HG03175 (cell line): ENCODE measurements around the gene CYREN.

Source experiments
- ATAC-seq: cut with Tn5 transposase; IDR thresholded peaks from one replicate; pipeline ENCODE4 v1.9.1; 2021; ENCODE audit warnings: mild to moderate bottlenecking, moderate library complexity; ENCODE audit not compliant: unreplicated experiment

The CYREN gene

DNA sequence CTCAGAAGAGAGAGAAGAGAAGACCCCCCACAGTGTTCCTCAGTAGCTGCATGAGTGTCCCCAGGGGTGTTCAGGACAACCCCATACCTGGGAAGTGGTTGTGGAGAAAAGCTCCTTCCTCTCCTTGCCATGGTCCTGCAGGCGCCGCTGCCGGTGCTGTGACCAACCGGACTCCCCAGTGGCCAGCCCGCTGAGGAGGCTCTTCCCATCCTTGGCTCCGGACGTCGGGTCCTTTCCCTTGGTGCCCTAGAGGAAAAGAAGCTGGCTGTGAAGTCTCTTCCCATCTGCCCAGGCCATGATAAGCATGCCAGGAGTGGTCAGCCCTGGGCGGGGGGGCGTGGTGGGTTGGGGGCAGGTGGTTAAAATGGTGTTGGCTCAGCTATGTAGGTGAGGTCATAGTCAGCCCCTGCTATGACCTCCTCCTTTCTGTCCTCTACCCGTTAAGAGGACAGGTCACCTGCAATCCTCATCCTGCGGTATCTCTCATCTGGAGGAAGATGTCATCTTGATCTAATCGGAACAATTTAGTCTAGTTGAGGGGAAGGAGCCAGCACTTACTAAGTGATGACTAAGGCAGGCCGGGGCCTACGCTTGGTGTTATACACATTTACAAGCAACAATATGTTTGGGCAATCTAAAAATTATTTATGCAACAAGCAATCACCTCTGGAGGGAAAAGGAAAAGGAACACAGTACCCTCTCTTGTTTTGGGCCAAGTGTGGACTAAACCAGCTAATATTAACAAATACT, 27.6 kb upstream of the CYREN start:
- ATAC-seq, result no peak

DNA sequence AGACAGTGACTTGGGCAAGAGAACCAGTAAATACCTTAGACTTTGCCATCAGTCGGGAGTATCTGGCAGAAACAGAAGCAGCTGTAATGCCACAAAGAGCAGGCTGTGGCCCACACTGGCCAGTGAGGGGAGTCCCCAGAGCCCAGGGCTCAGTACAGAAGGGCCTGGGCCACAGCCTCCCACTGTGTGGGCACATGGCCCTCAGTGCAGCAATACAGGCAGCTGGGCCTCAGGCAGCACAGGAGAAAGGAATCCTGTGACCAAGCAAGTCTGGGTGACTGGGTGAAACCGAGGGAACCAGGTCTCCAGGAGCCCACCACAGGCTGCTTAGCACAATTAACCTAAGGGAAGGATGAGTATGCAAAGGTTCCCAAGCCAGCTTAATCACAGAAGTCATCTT, 26.8 kb upstream of the CYREN start:
- no peak for ATAC-seq

DNA sequence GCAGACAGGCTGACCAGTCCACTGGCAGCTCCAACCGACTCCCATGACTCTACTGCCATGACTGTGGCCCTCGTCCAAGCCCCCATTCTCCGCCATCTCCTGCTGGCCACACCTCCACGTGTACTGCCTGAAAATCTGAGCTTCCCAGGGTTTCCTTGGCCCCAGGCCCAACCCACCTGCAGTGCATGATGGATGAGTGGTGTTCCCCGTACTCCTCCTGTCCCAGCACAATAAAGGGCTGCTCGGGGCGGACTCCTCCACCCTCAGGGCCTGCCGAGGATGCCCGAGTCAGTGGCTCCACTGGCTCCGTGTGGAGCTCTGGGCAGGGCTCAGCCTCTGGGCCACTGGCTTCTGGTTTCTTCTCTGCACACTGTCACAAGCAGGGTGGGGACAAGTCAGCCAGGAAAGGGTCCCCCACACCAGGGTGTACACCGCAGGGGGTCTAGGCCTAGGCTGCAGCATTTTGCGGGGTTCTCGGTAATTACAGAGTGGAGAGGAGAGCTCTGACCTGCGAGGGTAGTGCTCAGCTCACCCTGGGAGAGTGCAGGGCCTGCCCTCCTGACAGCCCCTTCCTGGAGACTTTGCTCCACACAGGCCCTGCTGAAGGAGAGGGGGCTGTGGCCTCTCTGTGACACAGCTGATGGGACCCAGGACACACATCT, 25.6 kb upstream of the CYREN start:
- ATAC-seq, result no peak

DNA sequence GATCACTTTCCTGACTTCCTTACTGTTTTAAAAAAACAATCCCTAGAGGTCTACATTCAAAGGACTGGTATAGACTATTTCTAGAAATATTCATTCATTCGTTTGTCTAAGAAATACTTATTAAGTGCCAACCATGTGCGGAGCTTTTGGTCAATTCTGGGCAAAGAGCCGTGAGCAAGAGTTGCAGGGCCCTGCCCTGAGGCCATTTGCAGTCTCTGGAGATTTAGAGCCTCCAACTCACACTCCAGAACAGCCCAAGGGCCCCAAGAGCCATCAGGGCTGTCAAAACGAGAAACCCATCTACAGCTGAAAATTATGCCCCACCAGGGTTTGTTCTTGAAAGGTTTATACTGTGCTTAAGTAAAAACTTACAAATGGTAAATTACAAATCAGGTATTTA, 24.6 kb upstream of the CYREN start:
- ATAC-seq, result no peak

DNA sequence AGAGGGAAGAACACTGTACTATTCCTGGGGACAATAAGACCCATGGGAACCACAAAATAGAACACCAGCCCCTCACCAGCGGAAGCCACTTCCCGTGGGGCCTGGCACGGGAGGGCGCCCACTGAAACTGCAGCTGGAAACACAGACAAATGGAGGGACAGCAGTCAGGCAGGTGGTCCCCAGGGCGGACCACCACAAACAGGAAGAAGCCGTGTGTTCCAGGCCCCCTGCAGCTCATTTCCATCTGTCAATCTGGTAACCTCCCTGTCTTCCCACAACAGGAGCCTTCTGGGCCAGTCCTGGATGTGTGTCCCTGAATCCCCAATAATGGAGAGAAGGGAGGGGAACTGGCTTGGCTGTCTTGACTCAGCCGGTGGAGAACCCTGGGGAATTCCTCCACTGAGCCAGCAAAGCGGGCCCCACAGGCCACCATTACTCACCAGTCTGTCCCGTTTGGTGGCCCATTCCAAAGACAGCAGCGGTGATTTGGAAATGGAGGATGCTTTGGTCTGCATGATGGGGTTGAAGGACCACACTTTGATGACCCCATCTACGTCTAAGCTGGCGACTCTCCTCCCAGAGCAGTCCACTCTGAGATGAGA, 24.1 kb upstream of the CYREN start:
- ATAC-seq, result no peak

DNA sequence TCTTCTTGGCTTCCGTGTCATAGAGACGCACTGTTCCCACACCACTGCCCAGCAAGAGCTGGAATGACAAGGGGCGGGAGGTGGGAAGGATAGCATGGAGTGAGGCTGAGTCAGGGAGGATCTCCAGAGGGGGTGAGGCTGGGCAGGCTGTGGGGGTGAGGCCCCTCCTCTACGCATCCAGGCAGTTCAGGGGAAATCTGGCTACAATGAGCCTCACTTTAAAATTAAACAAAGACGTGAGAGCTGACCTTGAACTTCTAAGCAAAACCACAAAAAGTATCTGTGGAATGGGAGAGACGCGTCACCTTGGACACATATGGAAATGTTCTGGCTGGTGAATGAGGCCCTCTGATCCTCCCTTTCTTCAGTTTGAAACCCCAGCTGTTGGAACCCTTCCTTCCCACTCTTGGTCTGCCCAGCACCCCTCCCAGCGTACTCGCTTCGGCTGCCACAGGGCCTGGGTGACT, 23.1 kb upstream of the CYREN start:
- no peak for ATAC-seq

DNA sequence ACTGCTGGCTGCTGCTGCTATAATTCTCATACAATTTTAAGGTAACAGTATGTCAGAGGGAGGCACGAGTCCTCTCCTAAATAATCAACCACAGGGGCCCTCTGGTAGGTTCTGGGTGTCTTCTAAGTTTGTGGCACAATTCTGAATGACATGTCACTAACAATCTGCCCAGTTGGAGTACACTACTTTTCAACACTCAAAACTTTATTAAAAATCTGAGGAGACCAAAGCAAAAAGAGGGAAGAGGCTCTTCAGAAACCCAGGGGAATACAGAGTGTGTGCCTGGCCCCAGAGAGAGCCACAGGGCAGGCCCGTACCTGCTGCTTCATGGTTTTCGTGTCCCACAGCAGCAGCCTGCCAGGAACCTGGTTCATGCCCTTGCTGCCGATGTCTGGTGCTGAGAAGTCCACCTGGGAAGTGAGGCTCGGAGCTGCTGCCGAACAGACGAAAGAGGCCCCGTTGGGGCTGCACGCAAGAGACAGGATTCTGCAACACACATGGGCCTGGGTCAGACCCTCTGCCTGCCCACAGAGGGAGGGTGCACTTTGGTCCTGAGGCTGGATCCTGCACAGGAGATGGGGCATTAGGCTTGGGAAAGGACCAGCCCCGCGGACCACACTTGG, 22.5 kb upstream of the CYREN start:
- no peak for ATAC-seq

DNA sequence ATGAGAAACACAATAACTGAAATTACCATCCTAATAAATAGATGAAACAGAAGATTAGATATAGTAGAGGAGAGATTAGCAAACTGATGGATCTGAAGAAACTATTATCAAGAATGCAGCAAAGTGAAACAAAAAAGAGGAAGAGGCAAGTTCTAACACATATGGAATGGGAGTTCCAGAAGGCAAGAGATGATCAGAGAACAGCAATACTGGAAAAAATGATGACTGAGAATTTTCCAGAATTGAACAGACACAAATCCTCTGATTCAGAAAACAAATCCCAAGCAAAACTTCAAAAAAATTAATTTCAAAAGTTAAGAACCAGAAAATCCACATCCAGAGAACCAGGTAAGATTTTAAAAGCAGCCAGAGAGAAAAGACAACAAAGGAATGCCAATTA, 20.2 kb upstream of the CYREN start:
- no peak for ATAC-seq

DNA sequence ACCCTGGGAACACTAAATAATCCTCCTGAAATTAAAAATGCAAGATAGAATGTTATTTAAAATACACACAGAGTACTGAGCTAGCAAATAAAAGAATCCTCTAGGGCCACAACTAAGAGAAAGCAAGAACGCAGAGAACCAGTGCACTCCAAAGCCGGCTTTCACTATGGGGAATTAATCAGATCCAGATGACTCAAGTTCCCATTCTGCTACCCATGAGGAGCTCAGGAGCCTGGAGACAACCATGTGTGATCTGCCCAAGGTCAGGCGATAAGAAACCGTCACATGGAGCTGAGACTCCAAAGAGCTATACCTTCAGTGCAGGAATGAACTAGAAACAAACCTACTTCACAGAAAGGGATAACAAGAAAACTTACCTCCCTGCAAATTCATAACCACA, 19.5 kb upstream of the CYREN start:
- ATAC-seq, result no peak

DNA sequence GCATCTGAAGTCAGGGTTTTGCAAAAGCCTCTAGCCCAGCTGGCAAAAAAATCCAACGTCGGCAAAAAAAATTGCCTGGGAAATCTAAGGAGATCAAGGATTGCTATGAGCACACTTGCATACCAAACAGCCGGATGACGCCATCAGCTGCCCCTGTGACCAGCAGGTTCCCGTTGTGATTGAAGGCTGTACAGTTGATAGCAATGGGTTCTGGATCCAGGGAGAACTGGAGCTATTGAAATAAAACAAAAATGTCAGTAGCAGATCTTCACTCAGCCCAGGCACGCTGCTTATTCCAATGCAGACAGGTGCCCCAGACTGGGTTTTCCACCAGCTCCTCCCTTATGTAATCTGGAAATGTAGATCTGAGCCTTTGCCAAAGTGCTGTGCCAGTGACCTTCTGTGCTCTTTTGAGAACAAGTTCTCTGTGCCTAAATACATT, 18.7 kb upstream of the CYREN start:
- no peak for ATAC-seq

DNA sequence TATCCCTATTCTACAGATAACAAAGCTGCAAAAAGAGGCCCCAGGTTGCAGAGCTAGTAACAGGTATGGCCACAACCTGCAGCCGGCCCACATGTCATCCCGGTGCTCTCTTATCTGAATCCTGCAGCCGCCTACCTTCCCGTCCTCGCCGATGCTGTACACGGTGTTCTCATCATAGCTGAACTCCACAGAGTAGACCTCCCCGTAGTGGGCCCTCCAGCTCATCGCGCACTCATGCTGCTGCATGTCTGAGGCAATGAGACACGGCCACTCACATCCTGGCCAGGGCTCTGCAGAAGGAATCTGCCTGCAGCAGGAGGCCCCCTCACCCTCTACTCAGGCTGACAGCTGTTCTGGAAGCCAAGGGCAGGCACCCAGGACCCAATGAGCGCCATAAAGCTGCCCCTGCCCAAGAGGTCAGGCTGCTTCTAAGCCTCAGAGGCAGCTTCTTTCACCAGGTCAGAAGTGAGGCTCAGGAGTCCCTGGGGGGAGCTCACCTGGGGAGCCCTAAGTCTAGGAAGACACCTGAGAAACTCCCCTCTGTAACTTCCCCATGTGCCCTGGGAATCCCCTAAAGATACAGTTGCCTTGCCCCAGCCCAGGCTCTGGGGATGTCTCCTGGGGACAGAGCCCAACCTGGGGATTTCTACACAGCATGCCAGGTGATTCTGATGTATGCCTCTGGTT, 17.9 kb upstream of the CYREN start:
- no peak for ATAC-seq

DNA sequence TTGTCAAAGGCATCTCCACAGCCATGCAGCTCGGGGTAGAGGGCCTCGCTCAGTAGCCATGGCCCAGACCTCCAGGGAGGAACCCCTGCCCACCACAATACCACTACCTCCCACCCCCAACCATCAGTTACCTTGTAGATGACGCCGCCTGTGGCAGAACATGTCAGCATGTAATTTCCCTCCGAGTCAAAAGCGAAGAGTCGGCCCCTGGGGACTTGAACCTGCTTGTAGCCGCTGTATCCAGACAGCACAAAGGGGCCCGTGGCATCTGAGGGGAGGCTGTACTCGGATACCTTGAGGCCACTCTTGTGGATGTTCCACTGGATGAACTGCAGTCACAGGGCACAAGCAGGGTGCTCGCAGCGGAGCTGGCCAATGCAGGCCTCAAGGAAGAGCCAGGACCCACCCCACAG, 16.3 kb upstream of the CYREN start:
- no peak for ATAC-seq

DNA sequence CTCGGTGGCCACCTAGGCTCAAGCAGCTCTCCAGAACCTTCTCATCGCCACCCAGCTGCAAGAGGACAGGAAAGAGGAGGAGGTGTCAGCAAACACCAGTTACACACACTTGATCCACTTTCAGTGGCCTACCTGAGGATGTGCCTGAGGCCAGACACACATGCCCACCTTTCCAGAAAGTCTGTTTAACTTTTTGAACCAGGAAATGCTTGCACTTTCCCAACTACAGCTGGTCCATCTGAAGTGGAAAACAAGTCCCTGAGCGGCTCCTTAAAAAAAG, 15.7 kb upstream of the CYREN start:
- no peak for ATAC-seq

DNA sequence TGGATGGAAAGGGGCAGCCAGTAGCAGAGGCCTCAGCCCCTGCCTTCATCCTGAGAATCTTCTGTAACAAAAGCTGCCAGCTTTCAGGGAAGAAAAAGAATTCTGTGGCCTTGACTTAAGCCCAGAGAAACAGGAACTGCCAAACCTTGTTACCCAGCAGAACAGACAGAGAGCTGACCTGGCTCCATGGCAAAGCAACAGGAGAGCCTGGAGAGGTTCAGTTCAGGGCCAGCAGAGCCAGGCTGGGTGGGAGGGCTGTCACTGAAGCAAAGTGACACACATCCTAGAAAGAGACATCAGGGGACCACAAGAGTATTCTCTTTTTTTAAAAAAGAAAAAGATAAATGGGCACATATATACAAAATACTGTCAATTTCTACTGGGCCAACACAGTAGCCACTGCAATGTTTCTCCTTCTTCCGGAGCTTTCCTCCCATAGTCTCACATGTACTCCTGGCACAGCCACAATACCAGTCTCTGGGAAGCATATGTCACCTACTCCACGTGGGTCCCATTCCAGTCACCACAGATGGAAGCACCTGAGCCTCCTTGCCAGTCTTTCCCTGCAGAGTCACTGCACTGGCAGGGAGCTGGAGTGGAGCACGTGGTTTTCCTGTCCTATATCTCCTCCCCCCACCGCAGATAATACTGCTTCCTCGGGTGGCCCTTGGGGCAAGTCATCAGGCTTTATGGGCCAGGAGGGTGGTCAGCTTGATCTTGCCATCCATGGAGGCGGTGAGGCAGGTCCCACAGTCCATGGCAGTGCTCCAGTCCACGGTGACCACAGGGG, 15.2 kb upstream of the CYREN start:
- no peak for ATAC-seq

DNA sequence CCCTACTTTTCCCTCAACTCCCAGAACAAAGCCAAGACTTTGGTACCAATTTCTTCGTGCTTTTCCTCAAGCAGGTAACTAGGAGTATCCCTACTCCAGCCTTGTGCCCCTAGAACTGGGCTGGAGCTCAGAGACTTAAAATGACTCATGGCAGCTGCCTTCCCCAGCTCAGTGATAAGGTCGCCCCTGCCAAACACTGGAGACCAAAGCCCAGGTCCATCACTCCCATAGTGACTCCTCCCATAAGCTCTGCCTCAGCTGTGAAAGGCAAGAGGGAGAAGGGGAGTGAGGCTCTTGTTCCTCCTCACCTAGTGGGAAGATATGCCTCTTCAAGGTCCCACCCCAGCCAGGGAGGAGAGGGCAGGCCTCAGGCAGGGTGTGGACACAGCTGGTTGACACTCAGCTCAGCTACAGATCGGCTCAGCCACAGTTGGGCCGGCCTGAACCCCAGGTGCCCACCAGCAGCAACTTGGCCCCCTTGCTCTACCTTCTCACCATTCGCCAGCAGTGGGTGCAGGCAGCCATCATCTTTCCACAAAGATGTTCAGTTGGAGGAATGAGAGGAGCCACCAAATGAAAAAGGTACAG, 13.8 kb upstream of the CYREN start:
- ATAC-seq, result no peak

DNA sequence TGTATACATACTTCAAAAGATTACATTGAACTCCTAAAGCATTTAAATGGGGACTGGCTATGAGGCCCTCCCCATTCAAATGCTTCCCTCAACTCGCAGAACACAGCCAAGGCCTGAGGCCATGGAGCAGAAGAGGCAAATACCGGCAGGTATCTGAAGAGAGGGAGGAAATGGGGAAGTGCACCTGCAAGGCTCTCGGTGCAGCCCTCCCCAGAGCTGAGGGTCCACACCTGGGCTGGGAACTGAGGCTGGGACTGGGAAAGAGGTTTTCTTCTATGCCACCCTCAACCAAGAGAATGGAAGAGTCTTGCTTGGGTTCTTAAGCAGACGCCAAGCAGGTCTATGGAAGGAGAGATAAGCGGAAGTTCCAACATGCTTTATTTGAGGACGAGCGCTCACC, 13.0 kb upstream of the CYREN start:
- ATAC-seq, result no peak

DNA sequence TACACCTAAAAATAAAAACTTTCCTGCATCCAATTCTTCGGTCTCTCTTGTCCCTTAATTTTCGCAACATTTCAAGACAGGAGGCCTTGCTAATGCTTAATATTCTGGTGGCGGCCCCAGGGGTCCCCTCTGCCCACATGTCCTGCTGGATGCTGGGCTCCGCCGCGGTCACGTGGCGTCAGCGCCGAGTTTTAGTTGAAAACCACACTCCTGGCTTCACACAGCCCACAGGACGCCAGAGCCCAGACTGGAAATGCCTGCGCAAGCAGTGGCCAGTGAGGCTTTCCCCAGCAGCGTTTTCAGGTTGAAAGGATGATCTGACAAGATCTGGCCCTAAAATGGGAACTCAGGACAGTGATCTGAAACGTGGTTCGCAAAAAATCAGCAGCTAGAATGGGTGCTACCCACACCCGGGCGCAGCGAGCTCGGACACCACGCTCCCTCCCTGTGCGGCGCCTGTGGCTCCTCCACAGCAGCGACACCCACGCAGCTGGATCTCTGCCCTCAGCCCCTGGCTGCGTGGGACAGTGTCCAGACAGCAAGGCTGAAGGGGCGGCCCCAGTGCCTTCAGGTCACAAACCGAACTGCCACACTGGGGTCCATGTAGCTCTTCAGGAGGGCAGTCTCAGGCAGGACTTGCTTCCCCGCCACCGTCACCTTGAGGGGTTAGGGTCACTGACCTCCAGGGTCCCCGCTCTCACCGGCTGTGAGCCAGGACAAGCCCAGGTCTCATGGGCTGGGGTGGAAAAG, 11.6 kb upstream of the CYREN start:
- ATAC-seq, result no peak

DNA sequence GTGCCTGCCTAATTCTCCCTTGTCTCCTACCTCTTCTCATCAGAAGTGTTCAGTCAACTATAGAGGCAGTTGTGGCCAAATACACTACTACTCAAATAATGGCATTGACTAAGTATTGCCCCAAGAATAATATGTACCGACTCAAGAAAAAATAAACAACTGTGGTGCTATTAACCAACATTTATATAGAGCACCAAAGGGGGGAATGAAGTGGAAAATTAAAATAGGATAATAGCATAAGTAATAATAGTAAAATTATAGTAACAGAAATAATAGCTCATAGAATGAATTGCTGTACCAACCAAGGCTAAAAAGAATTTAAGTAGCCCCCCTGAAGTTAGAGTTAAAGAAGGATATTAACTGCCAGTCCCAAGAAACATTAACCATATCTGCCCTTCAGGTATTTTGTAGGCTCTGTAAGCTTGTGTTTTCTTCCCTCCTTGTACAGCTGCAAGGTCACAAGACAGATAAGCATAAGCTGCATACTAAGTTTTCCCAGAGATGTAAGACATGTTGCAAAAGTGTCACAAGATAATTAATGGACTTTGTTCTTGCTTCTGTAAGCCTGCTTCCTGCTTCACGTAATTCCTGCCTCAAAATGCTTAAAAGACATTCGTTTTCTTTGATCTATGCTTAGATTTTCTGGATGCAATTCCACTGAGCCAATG, 10.9 kb upstream of the CYREN start:
- no peak for ATAC-seq

DNA sequence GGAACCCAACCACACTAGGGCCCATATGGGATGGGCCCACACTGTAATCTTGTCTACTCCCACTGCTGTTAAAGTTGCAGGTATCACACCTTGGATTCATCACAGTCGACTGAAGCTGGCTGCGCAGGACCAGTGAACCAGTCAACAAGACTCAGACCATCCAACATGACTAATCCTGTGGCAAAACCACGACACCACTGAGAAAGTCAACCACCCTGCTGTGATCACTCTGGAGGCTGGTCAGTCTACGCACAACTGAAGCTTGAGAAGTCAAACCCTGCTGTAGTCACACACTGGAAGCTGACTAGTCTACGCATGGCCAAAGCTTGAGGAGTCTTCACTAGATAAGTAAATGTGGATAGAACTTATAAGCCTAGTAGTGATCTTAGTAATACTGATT, 9.6 kb upstream of the CYREN start:
- no peak for ATAC-seq
